SJCRH30 (cell line): ENCODE measurements around the gene PIF1. TPM values are rescaled to one million over a fixed set of nuclear protein-coding genes. Genes with fewer than 3 reads are reported as not detected.
A peak's percentile ranks its signal among the peaks of the same experiment; 100 is the strongest.
"Not testable (repeated sequence)": the region's sequence is repeated elsewhere in the genome, so short reads cannot be mapped to it uniquely, and the experiment has no call there.

ENCODE experiments used
- DNase-seq, 2 experiments: peaks; one replicate each; pipeline ENCODE4 v3.0.0-alpha.2; 2015 to 2020
- H3K27ac ChIP-seq: fragments of 250-450 bp; sonication (Bioruptor Pico); 2 replicates; pipeline ENCODE4 v1.5.1; 2020; ENCODE audit warnings: mild to moderate bottlenecking, moderate library complexity
- H3K27me3 ChIP-seq: fragments of 250-450 bp; sonication (Bioruptor Pico); 2 replicates; pipeline ENCODE4 v1.5.1; 2020; ENCODE audit warnings: mild to moderate bottlenecking, moderate library complexity
- H3K36me3 ChIP-seq: fragments of 250-450 bp; sonication (Bioruptor Pico); 2 replicates; pipeline ENCODE4 v1.5.1; 2020; ENCODE audit warnings: mild to moderate bottlenecking, moderate library complexity
- H3K4me1 ChIP-seq: fragments of 250-450 bp; sonication (Bioruptor Pico); 2 replicates; pipeline ENCODE4 v1.5.1; 2020; ENCODE audit warnings: mild to moderate bottlenecking, moderate library complexity
- H3K4me3 ChIP-seq: fragments of 250-450 bp; sonication (Bioruptor Pico); 2 replicates; pipeline ENCODE4 v1.5.1; 2020; ENCODE audit warnings: mild to moderate bottlenecking, moderate library complexity
- H3K9me3 ChIP-seq: fragments of 250-450 bp; sonication (Bioruptor Pico); replicated peaks from 2 replicates; pipeline ENCODE4 v1.5.1; 2020; ENCODE audit warnings: mild to moderate bottlenecking, moderate library complexity
- total RNA-seq: library from RNA; depleted of rRNA; stranded (reverse); fragments of >200 nt; shearing (Covaris generic); gene quantifications from 2 replicates; pipeline ENCODE4 v1.2.3, GENCODE V29; 2014

PIF1 gene
- total RNA-seq, 1 experiment from 2014 or later, result 22.3 TPM

- Histone ChIP-seq H3K4me1 (peaks cover 26% of the 10 kb centered on the region), H3K9me3 (no peaks in the 10 kb centered on the region), H3K27me3 (no peaks in the 10 kb centered on the region), H3K4me3 (peak overlapping the region; percentile 99), H3K36me3 (no peaks in the 10 kb centered on the region), H3K27ac (peak overlapping the region; percentile 70)
- DNase-seq, result peak; percentile 55 to 66
Observed at GRCh38 chr15:64842096-64842939, 16.9 kb upstream of the PIF1 start.

DNA sequence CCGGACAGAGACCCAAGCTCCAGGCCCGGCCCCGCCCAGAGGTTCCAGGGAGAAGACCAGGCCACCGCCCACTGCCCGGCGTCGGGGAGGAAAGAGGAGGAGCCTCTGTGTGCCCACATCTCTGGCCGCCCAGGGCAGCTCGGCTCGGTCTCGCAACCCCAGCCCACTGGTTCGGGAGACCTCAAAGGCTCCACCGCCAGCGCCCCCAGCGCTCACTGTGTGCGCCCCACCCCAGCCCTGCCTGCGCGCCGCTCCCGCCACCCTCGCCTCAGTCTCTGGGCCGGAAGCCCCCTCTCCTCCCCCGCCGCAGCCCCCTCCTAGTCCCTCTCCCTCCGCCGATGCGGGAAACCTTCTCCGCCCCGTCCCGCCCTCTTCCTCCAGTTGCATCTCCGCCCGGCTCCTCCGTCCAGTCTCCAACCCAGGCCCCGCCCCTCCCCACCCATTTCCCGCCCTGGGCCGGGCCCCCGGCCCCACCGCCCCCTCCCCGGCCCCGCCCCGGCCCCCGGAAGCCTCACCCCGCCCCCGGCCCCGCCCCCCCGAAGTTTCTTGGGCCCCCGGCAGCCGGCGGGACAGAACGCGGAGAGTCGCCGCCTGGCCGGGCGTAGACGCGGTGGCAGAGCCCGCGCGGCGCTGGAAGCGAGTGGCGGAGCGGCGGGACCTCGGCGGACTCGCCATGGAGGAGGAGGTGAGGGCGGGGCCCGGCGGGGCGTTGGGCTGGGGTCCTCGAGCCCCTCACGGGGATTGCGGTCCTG lies 16.1 kb upstream of the PIF1 start, which contains the start of gene PLEKHO2:
PLEKHO2 (plus strand) TSS at position 572 of the 752 bp plus-strand sequence; CDS start at position 674, 102 bp downstream.
- H3K4me1 ChIP-seq, result peaks cover 20% of the 10 kb centered on the region
- H3K27me3 ChIP-seq, result no peaks in the 10 kb centered on the region
- no peaks in the 10 kb centered on the region for H3K36me3 ChIP-seq
- DNase-seq, result peak; percentile 97 to 98
- H3K9me3 ChIP-seq, result no peaks in the 10 kb centered on the region
- H3K27ac ChIP-seq, result peak within 1 kb of the TSS; percentile 74
- peak within 1 kb of the TSS; percentile 99 for H3K4me3 ChIP-seq

- Histone ChIP-seq H3K36me3 (no peaks in the 10 kb centered on the region), H3K27ac (peak overlapping the region; percentile 74), H3K4me1 (peaks cover 20% of the 10 kb centered on the region), H3K27me3 (no peaks in the 10 kb centered on the region), H3K4me3 (peak overlapping the region; percentile 99), H3K9me3 (no peaks in the 10 kb centered on the region)
- no peak for DNase-seq
Observed at GRCh38 chr15:64841060-64841343, 15.6 kb upstream of the PIF1 start.

DNA sequence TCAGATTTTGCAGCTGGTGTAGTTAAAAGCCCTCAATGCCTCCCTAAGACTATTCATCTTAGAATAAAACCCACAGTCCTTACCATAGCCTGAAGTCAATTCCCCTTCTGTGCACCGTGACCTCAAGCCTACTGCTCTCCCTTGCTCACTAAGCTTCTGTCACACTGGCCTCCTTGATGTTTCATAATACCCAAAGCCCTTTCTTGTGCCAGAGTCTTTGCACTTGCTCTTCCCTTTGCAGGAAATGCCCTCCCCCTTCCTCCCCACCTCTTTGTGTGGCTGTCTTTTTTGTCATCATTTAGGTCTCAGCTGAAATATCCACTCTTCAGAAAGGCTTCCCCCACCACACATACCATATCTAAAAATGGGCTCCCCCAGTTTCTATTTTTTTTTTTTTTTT lies 12.1 kb upstream of the PIF1 start:
- no peaks in the 10 kb centered on the region for H3K9me3 ChIP-seq
- no peak overlapping the region for H3K4me3 ChIP-seq
- no peak for DNase-seq
- H3K27ac ChIP-seq, result no peak overlapping the region
- no peaks in the 10 kb centered on the region for H3K4me1 ChIP-seq
- H3K27me3 ChIP-seq, result no peaks in the 10 kb centered on the region
- H3K36me3 ChIP-seq, result no peaks in the 10 kb centered on the region

- Histone ChIP-seq H3K4me3 (no peak overlapping the region), H3K36me3 (no peaks in the 10 kb centered on the region), H3K27ac (no peak overlapping the region), H3K4me1 (no peaks in the 10 kb centered on the region), H3K27me3 (no peaks in the 10 kb centered on the region), H3K9me3 (no peaks in the 10 kb centered on the region)
- no peak for DNase-seq
Observed at GRCh38 chr15:64836023-64836536, 10.6 kb upstream of the PIF1 start.

GRCh38 chr15:64833690-64834089 lies 8.2 kb upstream of the PIF1 start:
- Histone ChIP-seq H3K27ac (no peak overlapping the region), H3K4me3 (no peak overlapping the region), H3K36me3 (no peaks in the 10 kb centered on the region), H3K4me1 (no peaks in the 10 kb centered on the region), H3K9me3 (no peaks in the 10 kb centered on the region), H3K27me3 (no peaks in the 10 kb centered on the region)
- peak in 1 of 2 experiments; percentile 30 for DNase-seq

GRCh38 chr15:64828985-64829384 lies 3.5 kb upstream of the PIF1 start:
- no peaks in the 10 kb centered on the region for H3K9me3 ChIP-seq
- H3K4me1 ChIP-seq, result no peaks in the 10 kb centered on the region
- no peak for DNase-seq
- H3K4me3 ChIP-seq, result no peak overlapping the region
- H3K27ac ChIP-seq, result no peak overlapping the region
- H3K27me3 ChIP-seq, result no peaks in the 10 kb centered on the region
- no peaks in the 10 kb centered on the region for H3K36me3 ChIP-seq

- no peak for DNase-seq
- Histone ChIP-seq H3K36me3 (no peaks in the 10 kb centered on the region), H3K27me3 (no peaks in the 10 kb centered on the region), H3K27ac (peak overlapping the region; percentile 75), H3K9me3 (no peaks in the 10 kb centered on the region), H3K4me3 (peak overlapping the region; percentile 68), H3K4me1 (no peaks in the 10 kb centered on the region)
Observed at GRCh38 chr15:64824929-64825430, 467 bp downstream of the PIF1 start.

- H3K4me3 ChIP-seq, result no peak overlapping the region
- H3K27ac ChIP-seq, result no peak overlapping the region
- peaks cover 9% of the 10 kb centered on the region for H3K4me1 ChIP-seq
- no peaks in the 10 kb centered on the region; the same call in 1 of the 2 replicates for H3K36me3 ChIP-seq
- DNase-seq, result no peak
- H3K9me3 ChIP-seq, result no peaks in the 10 kb centered on the region
- H3K27me3 ChIP-seq, result no peaks in the 10 kb centered on the region
Observed at GRCh38 chr15:64816452-64816851, 9.0 kb downstream of the PIF1 start.

DNA sequence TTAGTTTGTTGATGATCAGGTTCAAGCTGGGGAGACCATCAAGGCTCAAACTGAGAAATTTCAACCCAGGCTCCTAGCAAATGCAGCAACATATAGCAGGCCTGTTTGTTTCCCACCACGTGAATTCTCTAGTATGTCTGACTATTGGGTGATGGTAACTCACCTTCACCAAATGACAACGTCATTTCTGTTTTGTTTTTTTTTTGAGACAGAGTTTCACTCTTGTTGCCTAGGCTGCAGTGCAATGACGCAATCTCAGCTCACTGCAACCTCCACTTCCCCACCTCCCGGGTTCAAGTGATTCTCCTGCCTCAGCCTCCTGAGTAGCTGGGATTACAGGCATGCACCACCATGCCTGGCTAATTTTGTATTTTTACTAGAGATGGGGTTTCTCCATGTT lies 10.5 kb downstream of the PIF1 start:
- DNase-seq, H3K4me3 ChIP-seq, H3K27me3 ChIP-seq, H3K27ac ChIP-seq, H3K9me3 ChIP-seq, H3K36me3 ChIP-seq: not testable (repeated sequence)
- H3K4me1 ChIP-seq, result peaks cover 13% of the 10 kb centered on the region

GRCh38 chr15:64814283-64814682 lies 11.2 kb downstream of the PIF1 start:
- DNase-seq, H3K36me3 ChIP-seq, H3K27me3 ChIP-seq, H3K27ac ChIP-seq, H3K9me3 ChIP-seq, H3K4me3 ChIP-seq: not testable (repeated sequence)
- peaks cover 13% of the 10 kb centered on the region for H3K4me1 ChIP-seq

- no peaks in the 10 kb centered on the region for H3K36me3 ChIP-seq
- peaks cover 13% of the 10 kb centered on the region for H3K4me1 ChIP-seq
- no peak overlapping the region for H3K4me3 ChIP-seq
- no peak overlapping the region for H3K27ac ChIP-seq
- DNase-seq, result peak; percentile 75 to 76
- no peaks in the 10 kb centered on the region for H3K27me3 ChIP-seq
- H3K9me3 ChIP-seq, result no peaks in the 10 kb centered on the region
Observed at GRCh38 chr15:64813075-64813474, 12.4 kb downstream of the PIF1 start.

- Histone ChIP-seq H3K27ac (no peak overlapping the region), H3K27me3 (no peaks in the 10 kb centered on the region), H3K9me3 (no peaks in the 10 kb centered on the region), H3K4me3 (no peak overlapping the region), H3K4me1 (peaks cover 13% of the 10 kb centered on the region), H3K36me3 (no peaks in the 10 kb centered on the region)
- DNase-seq, result no peak
Observed at GRCh38 chr15:64810497-64811326, 14.7 kb downstream of the PIF1 start.

- Histone ChIP-seq H3K27me3 (no peaks in the 10 kb centered on the region), H3K36me3 (no peaks in the 10 kb centered on the region), H3K27ac (no peak overlapping the region), H3K9me3 (no peaks in the 10 kb centered on the region), H3K4me3 (no peak overlapping the region), H3K4me1 (peaks cover 13% of the 10 kb centered on the region)
- peak; percentile 75 to 89 for DNase-seq
Observed at GRCh38 chr15:64809649-64810496, 15.6 kb downstream of the PIF1 start.
